ENCODE results near the gene AKNA. TPM values are rescaled to one million over a fixed set of nuclear protein-coding genes. Genes with fewer than 3 reads are reported as not detected.
"Not testable (repeated sequence)": the region's sequence is repeated elsewhere in the genome, so short reads cannot be mapped to it uniquely, and the experiment has no call there.

The AKNA gene
- total RNA-seq, 4 donors from 2014 or later, result 6.4 to 13.2 (median 8.0) TPM

- WGBS, 2 donors, result 62 to 65% methylated on average over 10 of the region's 10 CpGs
- no peak overlapping the region for H3K4me3 ChIP-seq (ENCODE audit: low read depth, poor library complexity, severe bottlenecking)
- TF ChIP-seq, protein P1, sequence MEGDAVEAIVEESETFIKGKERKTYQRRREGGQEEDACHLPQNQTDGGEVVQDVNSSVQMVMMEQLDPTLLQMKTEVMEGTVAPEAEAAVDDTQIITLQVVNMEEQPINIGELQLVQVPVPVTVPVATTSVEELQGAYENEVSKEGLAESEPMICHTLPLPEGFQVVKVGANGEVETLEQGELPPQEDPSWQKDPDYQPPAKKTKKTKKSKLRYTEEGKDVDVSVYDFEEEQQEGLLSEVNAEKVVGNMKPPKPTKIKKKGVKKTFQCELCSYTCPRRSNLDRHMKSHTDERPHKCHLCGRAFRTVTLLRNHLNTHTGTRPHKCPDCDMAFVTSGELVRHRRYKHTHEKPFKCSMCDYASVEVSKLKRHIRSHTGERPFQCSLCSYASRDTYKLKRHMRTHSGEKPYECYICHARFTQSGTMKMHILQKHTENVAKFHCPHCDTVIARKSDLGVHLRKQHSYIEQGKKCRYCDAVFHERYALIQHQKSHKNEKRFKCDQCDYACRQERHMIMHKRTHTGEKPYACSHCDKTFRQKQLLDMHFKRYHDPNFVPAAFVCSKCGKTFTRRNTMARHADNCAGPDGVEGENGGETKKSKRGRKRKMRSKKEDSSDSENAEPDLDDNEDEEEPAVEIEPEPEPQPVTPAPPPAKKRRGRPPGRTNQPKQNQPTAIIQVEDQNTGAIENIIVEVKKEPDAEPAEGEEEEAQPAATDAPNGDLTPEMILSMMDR (IDR thresholded peaks at IDR 0.05), result no peak
- TF ChIP-seq POLR2A (IDR thresholded peaks at IDR 0.05), result no peak
- no peak for DNase-seq (ENCODE audit: low spot score in 2 of 2)
- intact Hi-C loops (cut with DNase I; ENCODE audit: low total_unique reads), result no loop called here
Measured at GRCh38 chr9:114330636-114331035, 57.1 kb downstream of the AKNA start.

- H3K4me3 ChIP-seq (ENCODE audit: low read depth, poor library complexity, severe bottlenecking); intact Hi-C loops (cut with DNase I; ENCODE audit: low total_unique reads); DNase-seq (ENCODE audit: low spot score in 2 of 2): not testable (repeated sequence)
- WGBS, 2 donors, result 73% methylated on average over 2 of the region's 10 CpGs; no CpG with 5 or more reads in 1 of the 2 donors
Measured at GRCh38 chr9:114329625-114330022, 58.2 kb downstream of the AKNA start, which contains the start of gene ORM2. TSS of gene ORM2 (plus strand) at chr9:114329869. CDS start at chr9:114329905, 36 bp downstream.

- 82 to 85% methylated on average over 10 of the region's 12 CpGs for WGBS, 2 donors
- H3K4me3 ChIP-seq (ENCODE audit: low read depth, poor library complexity, severe bottlenecking); intact Hi-C loops (cut with DNase I; ENCODE audit: low total_unique reads); DNase-seq (ENCODE audit: low spot score in 2 of 2): not testable (repeated sequence)
Measured at GRCh38 chr9:114328937-114329624, 58.7 kb downstream of the AKNA start.

GRCh38 chr9:114328357-114328820 lies 59.4 kb downstream of the AKNA start:
- DNase-seq (ENCODE audit: low spot score in 2 of 2); intact Hi-C loops (cut with DNase I; ENCODE audit: low total_unique reads); H3K4me3 ChIP-seq (ENCODE audit: low read depth, poor library complexity, severe bottlenecking): not testable (repeated sequence)
- 79 to 85% methylated on average over 10 of the region's 10 CpGs for WGBS, 2 donors

GRCh38 chr9:114327749-114328148 lies 60.0 kb downstream of the AKNA start:
- H3K4me3 ChIP-seq (ENCODE audit: low read depth, poor library complexity, severe bottlenecking), result no peak overlapping the region
- intact Hi-C loops (cut with DNase I; ENCODE audit: low total_unique reads), result no loop called here
- no peak for DNase-seq (ENCODE audit: low spot score in 2 of 2)
- WGBS, 2 donors, result 94 to 95% methylated on average over 6 to 8 of the region's 8 CpGs
- TF ChIP-seq POLR2A (IDR thresholded peaks at IDR 0.05), result no peak
- TF ChIP-seq, protein P1 (IDR thresholded peaks at IDR 0.05), result no peak

GRCh38 chr9:114325684-114326254 lies 62.0 kb downstream of the AKNA start:
- DNase-seq (ENCODE audit: low spot score in 2 of 2); intact Hi-C loops (cut with DNase I; ENCODE audit: low total_unique reads); H3K4me3 ChIP-seq (ENCODE audit: low read depth, poor library complexity, severe bottlenecking): not testable (repeated sequence)
- WGBS, 2 donors, result 64 to 86% methylated on average over 2 to 3 of the region's 3 CpGs

GRCh38 chr9:114324965-114325364 lies 62.8 kb downstream of the AKNA start:
- intact Hi-C loops (cut with DNase I; ENCODE audit: low total_unique reads); DNase-seq (ENCODE audit: low spot score in 2 of 2); H3K4me3 ChIP-seq (ENCODE audit: low read depth, poor library complexity, severe bottlenecking): not testable (repeated sequence)
- WGBS, 2 donors, result 70 to 84% methylated on average over 2 to 9 of the region's 9 CpGs

DNA sequence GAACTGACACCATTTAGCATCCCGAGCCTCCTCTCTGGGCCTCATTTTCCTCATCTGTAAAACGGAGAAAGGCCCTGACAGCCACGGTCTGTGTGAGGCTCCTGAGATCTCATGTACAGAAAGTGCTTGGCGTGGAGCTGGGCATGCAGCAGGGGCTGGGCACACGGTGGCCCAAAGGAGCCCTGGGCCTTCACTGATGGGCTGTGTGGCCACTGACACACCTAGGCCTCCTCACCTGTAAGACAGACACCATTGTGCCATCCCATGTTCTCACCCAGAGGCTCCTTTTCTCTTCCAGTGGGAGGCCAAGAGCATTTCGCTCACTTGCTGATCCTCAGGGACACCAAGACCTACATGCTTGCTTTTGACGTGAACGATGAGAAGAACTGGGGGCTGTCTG lies 63.3 kb downstream of the AKNA start:
- 89% methylated on average over 8 of the region's 8 CpGs for WGBS, 2 donors
- intact Hi-C loops (cut with DNase I; ENCODE audit: low total_unique reads), result no loop called here
- DNase-seq (ENCODE audit: low spot score in 2 of 2), result no peak
- TF ChIP-seq, protein P1 (IDR thresholded peaks at IDR 0.05), result no peak
- no peak for TF ChIP-seq POLR2A (IDR thresholded peaks at IDR 0.05)
- H3K4me3 ChIP-seq (ENCODE audit: low read depth, poor library complexity, severe bottlenecking), result no peak overlapping the region

GRCh38 chr9:114323849-114324248 lies 63.9 kb downstream of the AKNA start:
- 70 to 73% methylated on average over 6 of the region's 6 CpGs for WGBS, 2 donors
- H3K4me3 ChIP-seq (ENCODE audit: low read depth, poor library complexity, severe bottlenecking); intact Hi-C loops (cut with DNase I; ENCODE audit: low total_unique reads); DNase-seq (ENCODE audit: low spot score in 2 of 2): not testable (repeated sequence)

- H3K4me3 ChIP-seq (ENCODE audit: low read depth, poor library complexity, severe bottlenecking); intact Hi-C loops (cut with DNase I; ENCODE audit: low total_unique reads); DNase-seq (ENCODE audit: low spot score in 2 of 2): not testable (repeated sequence)
- 78 to 83% methylated on average over 2 to 6 of the region's 15 CpGs for WGBS, 2 donors
Measured at GRCh38 chr9:114322831-114323531, 64.8 kb downstream of the AKNA start, which contains the start of gene ORM1. TSS of gene ORM1 (plus strand) at chr9:114323098. CDS start at chr9:114323134, 36 bp downstream.

- intact Hi-C loops (cut with DNase I; ENCODE audit: low total_unique reads), result not testable (repeated sequence)
Measured at GRCh38 chr9:114322160-114322818, 65.5 kb downstream of the AKNA start.

More at GRCh38 chr9:114322160-114322818, 65.5 kb downstream of the AKNA start:
- 78 to 79% methylated on average over 12 of the region's 12 CpGs for WGBS, 2 donors
- DNase-seq (ENCODE audit: low spot score in 2 of 2); H3K4me3 ChIP-seq (ENCODE audit: low read depth, poor library complexity, severe bottlenecking): not testable (repeated sequence)
